GM12875 (cell line): ENCODE measurements around the gene GNS.

Experiments
- H3K4me3 ChIP-seq: one replicate; pipeline ENCODE4 v1.5.1; 2011; ENCODE audit warnings: low read depth, low read length, control low read depth
- TF ChIP-seq, protein P1 (sequence below): IDR thresholded peaks from 2 replicates; pipeline ENCODE4 v1.5.1; 2011; ENCODE audit warnings: low read depth, mild to moderate bottlenecking, control low read depth, inconsistent platforms, low read length, moderate library complexity, borderline replicate concordance; ENCODE audit not compliant: insufficient read depth

GNS gene

DNA sequence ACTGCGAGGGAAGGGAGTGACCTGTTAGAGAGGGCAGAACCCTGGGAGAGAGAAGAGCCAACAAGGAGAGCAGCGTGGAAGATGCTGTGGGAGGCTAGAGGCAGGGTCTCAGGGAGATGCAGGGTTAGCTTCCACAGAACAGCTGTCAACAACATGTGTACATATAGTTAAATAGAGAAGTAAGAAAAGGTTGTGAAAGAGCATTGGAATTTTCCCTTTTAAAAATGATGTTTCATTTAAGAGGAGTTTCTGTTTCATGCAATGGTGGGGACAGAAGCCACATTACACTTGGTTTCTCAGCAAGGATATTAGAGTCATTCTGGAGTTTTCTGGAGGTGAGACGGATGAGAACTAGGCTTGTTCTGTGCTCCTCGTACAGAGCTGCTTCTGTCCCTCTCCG lies 41.4 kb upstream of the GNS start:
- no peak overlapping the region for H3K4me3 ChIP-seq
- TF ChIP-seq, protein P1, sequence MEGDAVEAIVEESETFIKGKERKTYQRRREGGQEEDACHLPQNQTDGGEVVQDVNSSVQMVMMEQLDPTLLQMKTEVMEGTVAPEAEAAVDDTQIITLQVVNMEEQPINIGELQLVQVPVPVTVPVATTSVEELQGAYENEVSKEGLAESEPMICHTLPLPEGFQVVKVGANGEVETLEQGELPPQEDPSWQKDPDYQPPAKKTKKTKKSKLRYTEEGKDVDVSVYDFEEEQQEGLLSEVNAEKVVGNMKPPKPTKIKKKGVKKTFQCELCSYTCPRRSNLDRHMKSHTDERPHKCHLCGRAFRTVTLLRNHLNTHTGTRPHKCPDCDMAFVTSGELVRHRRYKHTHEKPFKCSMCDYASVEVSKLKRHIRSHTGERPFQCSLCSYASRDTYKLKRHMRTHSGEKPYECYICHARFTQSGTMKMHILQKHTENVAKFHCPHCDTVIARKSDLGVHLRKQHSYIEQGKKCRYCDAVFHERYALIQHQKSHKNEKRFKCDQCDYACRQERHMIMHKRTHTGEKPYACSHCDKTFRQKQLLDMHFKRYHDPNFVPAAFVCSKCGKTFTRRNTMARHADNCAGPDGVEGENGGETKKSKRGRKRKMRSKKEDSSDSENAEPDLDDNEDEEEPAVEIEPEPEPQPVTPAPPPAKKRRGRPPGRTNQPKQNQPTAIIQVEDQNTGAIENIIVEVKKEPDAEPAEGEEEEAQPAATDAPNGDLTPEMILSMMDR, result no peak

DNA sequence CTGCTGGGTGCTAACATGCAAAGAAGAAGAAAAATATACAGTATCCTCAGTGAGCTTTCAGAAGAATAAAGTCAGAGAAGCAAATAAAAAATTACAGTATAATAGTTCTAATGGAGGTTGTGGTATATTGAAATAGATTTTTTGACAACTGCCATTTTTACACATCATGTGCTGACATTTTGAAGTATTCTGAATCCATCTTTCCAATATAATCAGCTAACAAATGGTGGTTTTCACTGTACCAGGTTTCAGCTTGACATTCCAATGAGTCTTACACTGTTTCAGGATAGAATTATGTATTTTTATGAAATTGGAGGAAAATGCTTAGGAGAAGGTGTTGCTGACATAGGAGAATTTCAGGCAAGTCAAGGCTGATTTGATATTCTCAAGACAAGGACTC lies 39.0 kb upstream of the GNS start:
- no peak overlapping the region for H3K4me3 ChIP-seq
- TF ChIP-seq, protein P1, result no peak

- TF ChIP-seq, protein P1, result no peak
- H3K4me3 ChIP-seq, result no peak overlapping the region
Observed at GRCh38 chr12:64797156-64797555, 38.0 kb upstream of the GNS start.

DNA sequence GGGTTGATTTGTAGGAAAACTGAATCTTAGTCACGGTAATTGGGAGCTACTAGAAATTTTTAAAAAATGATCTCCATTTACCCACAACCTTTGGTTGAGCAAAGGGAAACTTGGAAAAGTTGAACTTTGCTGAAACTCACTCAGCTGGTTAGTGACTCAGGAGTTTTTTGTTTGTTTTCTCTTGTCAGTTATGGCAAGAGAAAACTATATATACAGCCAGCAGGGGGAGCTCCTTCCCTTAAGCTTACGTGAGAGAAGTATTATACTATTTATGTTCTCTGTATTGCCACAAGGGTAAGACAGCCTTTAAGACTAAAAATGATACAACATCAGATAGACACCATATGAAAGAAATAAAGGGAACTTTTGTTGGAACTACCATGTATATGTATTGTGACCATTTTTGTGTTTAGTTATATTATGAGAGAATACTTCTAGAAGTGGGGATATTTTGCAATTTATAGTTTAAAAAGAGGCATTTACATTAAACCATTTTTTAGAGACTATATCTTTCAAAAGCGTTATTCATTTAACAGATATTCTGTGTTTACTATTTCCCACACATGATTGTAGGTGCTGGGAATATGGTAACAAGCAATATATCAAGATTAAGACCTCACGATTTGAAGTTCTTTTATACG lies 37.1 kb upstream of the GNS start:
- no peak overlapping the region for H3K4me3 ChIP-seq
- TF ChIP-seq, protein P1, result peak; percentile 51; the same call in 1 of the 2 replicates

DNA sequence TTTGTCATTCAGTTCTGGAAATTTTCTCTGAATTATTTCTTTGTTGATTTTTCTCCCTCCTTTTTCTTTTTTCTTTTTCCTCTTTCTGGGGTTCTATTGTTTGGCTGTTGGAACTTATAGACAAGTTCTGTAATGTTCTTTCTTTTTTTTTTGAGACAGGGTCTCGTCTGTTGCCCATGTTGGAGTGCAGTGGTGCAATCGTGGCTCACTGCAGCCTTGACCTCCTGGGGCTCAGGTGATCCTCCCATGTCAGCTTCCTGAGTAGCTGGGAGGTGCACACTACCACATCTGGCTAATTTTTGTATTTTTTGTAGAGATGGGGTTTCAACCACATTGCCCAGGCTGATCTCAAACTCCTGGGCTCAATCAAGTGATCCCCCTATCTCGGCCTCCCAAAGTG lies 35.1 kb upstream of the GNS start:
- TF ChIP-seq, protein P1, result no peak
- H3K4me3 ChIP-seq, result no peak overlapping the region

DNA sequence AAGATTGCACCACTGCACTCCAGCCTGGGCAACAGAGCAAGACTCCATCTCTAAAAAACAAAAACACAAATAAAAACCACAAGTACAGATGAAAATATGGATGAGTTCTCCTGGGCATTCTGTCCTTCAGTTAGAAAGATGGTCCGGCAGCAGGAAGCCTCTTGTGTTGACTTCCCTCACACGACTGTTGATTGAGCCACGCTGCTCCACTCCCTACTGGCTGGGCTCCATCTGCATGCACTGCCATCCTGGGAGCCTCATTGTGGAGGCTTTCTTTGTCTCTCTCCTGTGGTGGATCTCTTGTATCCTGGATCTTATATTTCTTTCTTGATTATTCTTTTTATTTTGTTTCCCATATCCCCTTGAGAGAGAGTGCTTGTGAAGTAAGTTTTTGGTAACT lies 34.4 kb upstream of the GNS start:
- no peak overlapping the region for H3K4me3 ChIP-seq
- TF ChIP-seq, protein P1, result no peak

DNA sequence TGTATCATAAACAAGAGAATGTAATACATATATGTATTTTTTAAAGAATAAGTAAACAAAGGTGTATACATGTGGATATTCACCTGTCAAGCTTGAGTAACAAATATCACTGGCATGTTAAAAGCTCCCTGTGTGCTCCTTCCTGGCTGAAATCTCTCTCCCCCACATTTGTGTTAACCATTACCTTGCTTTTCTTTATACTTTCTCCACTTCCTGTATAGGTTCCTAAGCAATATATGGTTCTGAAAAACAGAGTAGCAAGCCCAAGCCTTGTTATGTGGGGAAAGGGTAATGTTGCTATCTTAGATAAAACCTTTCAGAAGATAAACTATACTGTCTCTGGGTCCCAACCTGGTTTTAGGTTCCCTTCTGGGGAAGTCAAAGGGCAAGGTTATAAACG lies 32.9 kb upstream of the GNS start:
- H3K4me3 ChIP-seq, result no peak overlapping the region
- TF ChIP-seq, protein P1, result no peak
